ENCODE data around the gene UAP1. TPM values are rescaled to one million over a fixed set of nuclear protein-coding genes. Genes with fewer than 3 reads are reported as not detected.

The UAP1 gene
- total RNA-seq, 4 donors from 2014 or later = 95.0 to 131 (median 117) TPM

- Histone ChIP-seq H3K27ac (no peak overlapping the region), H3K27me3 (no peaks in the 10 kb centered on the region), H3K4me3 (no peak overlapping the region), H3K36me3 (no peaks in the 10 kb centered on the region), H3K4me1 (peaks cover 0 to 12% (median 0%) of the 10 kb centered on the region in 4 donors), H3K9me3 (no peaks in the 10 kb centered on the region)
- no peak for DNase-seq
- no peak for TF ChIP-seq POLR2AphosphoS5 (IDR thresholded peaks at IDR 0.05)
- no peak for TF ChIP-seq POLR2A (IDR thresholded peaks at IDR 0.05)
- TF ChIP-seq EP300 (IDR thresholded peaks at IDR 0.05; ENCODE audit: low read depth) = no peak
- no peak for TF ChIP-seq CTCF (IDR thresholded peaks at IDR 0.05)
- in situ Hi-C loops (cut with MboI; ENCODE audit: low pct_ligation_motif_present in 1 of 4, low pct_unique_long_range_greater_than_20kb in 1 of 4, low sequenced_read_pairs in 3 of 4) (no loop called here), intact Hi-C loops (cut with DNase I; ENCODE audit: low total_unique reads) (no loop called here)
- WGBS, 2 donors (ENCODE audit: low coverage in 1 of 2) = 90 to 91% methylated on average over 7 of the region's 7 CpGs
Observed at GRCh38 chr1:162639718-162640117, 78.2 kb downstream of the UAP1 start.

DNA sequence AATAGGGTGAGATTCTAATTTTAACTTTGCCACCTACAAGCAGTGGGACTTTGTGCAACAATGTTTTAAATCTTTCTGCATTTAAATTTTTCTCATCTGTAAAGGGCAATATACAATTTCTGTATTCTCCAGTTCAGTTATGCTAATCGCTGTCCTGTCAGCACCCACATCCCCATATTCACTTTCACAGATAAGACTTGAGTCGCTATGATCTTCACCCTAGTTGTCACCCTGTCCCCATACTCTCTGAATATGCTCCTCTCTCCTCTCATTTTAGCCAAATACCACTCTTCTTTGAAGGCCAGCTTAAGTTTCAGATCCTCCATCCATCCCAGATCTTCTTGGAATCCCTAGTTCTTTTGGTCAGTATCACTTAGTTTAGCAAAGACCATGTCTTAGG lies 79.6 kb downstream of the UAP1 start:
- 86 to 93% methylated on average over 2 of the region's 2 CpGs for WGBS, 2 donors (ENCODE audit: low coverage in 1 of 2)
- in situ Hi-C loops (cut with MboI; ENCODE audit: low pct_ligation_motif_present in 1 of 4, low pct_unique_long_range_greater_than_20kb in 1 of 4, low sequenced_read_pairs in 3 of 4) = no loop called here

GRCh38 chr1:162644986-162645314 lies 83.4 kb downstream of the UAP1 start:
- Histone ChIP-seq H3K9me3 (no peaks in the 10 kb centered on the region), H3K4me3 (no peak overlapping the region), H3K4me1 (peaks cover 0 to 8% (median 2%) of the 10 kb centered on the region in 4 donors), H3K27me3 (no peaks in the 10 kb centered on the region), H3K36me3 (no peaks in the 10 kb centered on the region), H3K27ac (no peak overlapping the region)
- intact Hi-C loops (cut with DNase I; ENCODE audit: low total_unique reads) (no loop called here), in situ Hi-C loops (cut with MboI; ENCODE audit: low pct_ligation_motif_present in 1 of 4, low pct_unique_long_range_greater_than_20kb in 1 of 4, low sequenced_read_pairs in 3 of 4) (no loop called here)
- TF ChIP-seq CTCF (IDR thresholded peaks at IDR 0.05) = no peak
- no peak for TF ChIP-seq POLR2A (IDR thresholded peaks at IDR 0.05)
- no peak for TF ChIP-seq POLR2AphosphoS5 (IDR thresholded peaks at IDR 0.05)
- TF ChIP-seq EP300 (IDR thresholded peaks at IDR 0.05; ENCODE audit: low read depth) = no peak
- WGBS, 2 donors (ENCODE audit: low coverage in 1 of 2) = 84% methylated on average over 3 of the region's 3 CpGs; no CpG with 5 or more reads in 1 of the 2 donors
- DNase-seq = no peak

More for the DNA sequence above, 79.6 kb downstream of the UAP1 start:
- Histone ChIP-seq H3K27me3 (no peaks in the 10 kb centered on the region), H3K36me3 (no peaks in the 10 kb centered on the region), H3K9me3 (no peaks in the 10 kb centered on the region), H3K4me1 (peaks cover 0 to 5% (median 0%) of the 10 kb centered on the region in 4 donors), H3K4me3 (no peak overlapping the region), H3K27ac (no peak overlapping the region)
- DNase-seq = no peak
- TF ChIP-seq CTCF (IDR thresholded peaks at IDR 0.05) (no peak), EP300 (IDR thresholded peaks at IDR 0.05; ENCODE audit: low read depth) (no peak), POLR2A (IDR thresholded peaks at IDR 0.05) (no peak), POLR2AphosphoS5 (IDR thresholded peaks at IDR 0.05) (no peak)
- intact Hi-C loops (cut with DNase I; ENCODE audit: low total_unique reads) = no loop called here

DNA sequence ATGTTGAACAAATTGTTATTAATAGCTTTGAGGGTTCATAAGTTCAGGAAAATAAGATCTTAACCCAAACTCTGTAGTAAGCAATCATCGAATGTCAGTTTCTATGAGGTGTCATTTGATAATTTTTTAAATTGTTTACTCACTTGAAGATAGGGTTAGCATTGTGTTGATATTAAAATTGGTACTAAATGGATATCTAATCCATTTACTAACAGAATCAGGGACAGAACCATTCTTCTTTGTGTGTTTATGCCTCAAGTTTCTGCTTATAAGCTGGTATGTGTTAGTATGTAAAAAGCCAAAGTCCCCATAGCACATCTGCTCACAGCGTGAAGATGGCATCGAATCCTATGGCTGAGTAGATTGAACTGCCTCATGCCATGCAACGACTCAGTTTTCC lies 84.1 kb downstream of the UAP1 start:
- H3K36me3 ChIP-seq = no peaks in the 10 kb centered on the region
- TF ChIP-seq EP300 (IDR thresholded peaks at IDR 0.05; ENCODE audit: low read depth) (no peak), POLR2AphosphoS5 (IDR thresholded peaks at IDR 0.05) (no peak), CTCF (IDR thresholded peaks at IDR 0.05) (no peak), POLR2A (IDR thresholded peaks at IDR 0.05) (no peak)
- H3K9me3 ChIP-seq = no peaks in the 10 kb centered on the region
- 78 to 84% methylated on average over 4 of the region's 4 CpGs for WGBS, 2 donors (ENCODE audit: low coverage in 1 of 2)
- no peak overlapping the region for H3K4me3 ChIP-seq
- intact Hi-C loops (cut with DNase I; ENCODE audit: low total_unique reads) (no loop called here), in situ Hi-C loops (cut with MboI; ENCODE audit: low pct_ligation_motif_present in 1 of 4, low pct_unique_long_range_greater_than_20kb in 1 of 4, low sequenced_read_pairs in 3 of 4) (no loop called here)
- no peak overlapping the region for H3K27ac ChIP-seq
- no peaks in the 10 kb centered on the region for H3K27me3 ChIP-seq
- H3K4me1 ChIP-seq = peaks cover 0 to 8% (median 2%) of the 10 kb centered on the region in 4 donors
- DNase-seq = no peak

Measured in transverse colon (tissue), 4 donors.